AG20443 (cell line): Measurements from ENCODE around the gene FAAP100.

Source experiments
- DNase-seq: peaks from one replicate; pipeline ENCODE4 v3.0.0; 2012; ENCODE audit warnings: low spot score, mixed read lengths

FAAP100 gene

DNA sequence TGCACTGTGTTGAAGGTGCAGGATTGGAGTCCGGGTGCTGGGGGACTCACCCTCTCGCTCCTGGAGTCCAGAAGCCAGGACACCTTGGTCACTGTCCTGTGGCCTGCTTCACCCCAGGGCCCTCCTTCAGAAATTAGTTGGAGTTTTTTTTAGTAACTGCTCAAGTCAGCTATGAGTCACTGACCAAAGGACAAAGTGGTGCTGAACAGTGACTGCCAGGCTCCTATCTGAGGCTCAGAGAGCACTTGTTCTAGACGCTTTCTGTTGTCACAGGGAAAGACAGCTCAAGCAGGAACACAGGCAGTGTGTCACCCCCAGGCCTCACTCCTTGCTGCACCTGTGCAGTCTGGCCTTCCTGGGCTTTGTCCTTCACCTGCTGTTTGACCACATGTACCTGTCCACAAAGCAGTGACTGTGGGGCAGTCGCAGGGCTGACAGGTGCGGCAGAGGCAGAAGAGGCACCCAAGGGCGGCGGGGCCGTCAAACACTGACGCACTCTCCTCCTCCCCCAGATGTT lies 4.1 kb upstream of the FAAP100 start:
- DNase-seq, result peak; percentile 67

GRCh38 chr17:81553616-81554181 lies 1.5 kb upstream of the FAAP100 start:
- DNase-seq, result peak; percentile 82

DNA sequence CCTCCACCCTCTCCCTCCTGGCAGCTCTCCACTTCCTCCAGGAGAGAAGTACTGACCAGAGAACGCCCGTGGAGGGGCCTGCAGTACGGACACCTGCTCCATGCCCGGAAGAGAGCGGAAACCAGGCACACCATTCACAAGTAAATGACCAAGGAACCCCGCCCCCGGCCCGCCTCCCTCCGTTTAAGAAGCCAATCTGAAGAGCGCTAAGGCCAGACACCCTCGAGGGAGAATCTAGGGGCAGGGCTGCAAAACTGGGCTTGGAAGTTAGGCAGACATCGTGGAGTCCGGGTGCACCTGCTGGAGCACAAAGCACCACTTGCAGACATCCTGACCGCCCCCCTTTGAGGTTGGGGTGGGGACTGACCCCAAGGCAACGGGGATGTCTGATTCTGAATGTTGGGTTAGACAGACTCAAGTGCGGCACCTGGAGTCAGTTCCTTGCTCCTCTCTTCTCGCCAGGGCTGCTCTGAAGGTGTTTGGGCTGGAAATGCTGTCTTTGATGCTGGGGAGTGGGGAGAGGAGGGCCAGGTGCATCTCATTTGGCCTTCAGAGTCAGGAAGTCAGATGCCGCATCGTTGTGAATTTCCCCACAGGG lies 964 bp upstream of the FAAP100 start:
- DNase-seq, result peak; percentile 79

- peak; percentile 56 for DNase-seq
These were observed 502 bp downstream of the FAAP100 start for GRCh38 chr17:81551458-81552243.

GRCh38 chr17:81550830-81551457 lies 1.2 kb downstream of the FAAP100 start:
- DNase-seq, result no peak

GRCh38 chr17:81550285-81550684 lies 1.9 kb downstream of the FAAP100 start:
- DNase-seq, result no peak

- no peak for DNase-seq
These were observed 2.3 kb downstream of the FAAP100 start for GRCh38 chr17:81549826-81550225.

DNA sequence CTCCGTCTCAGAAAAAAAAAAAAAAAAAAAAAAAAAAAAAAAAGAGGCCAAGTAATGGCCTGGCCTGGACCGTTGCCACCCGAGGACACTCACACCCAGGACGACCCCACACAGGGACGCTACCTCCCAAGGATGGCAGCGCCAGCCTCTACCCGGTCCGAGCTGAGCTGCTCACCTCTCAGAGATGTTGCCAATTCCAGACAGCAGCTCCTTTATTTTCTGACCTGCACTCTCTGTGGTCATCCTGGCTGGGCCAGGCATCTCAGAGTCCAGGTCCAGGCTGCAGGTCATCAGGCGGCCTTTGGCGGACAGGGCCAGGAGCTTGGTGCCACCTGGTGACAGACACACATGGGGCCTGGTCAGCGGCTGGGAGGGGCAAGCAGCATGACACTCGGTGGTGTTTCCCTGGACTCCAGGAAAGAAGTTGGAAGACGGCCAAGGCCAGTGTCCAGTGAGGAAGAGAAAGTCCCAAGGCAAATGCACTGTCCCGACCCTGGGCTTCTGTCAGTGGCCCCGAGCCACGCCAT lies 3.1 kb downstream of the FAAP100 start:
- no peak for DNase-seq

DNA sequence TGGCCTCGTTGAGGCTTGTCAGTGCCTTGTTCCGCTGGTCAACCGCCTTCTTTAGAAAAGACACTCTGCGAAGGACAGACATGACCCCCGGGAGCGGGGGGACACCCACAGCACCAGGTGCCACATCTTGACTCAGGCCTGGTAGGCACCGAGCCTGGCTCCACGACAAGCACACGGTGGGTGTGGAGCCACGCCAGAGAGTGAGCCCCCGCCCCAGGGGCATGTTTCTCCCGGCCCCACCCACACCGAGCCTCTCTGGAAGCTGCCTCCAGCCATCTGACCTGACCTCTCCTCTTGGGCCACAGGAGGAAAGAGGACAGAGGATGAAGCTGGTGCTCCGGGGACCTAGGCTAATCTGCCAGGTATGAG lies 4.6 kb downstream of the FAAP100 start:
- no peak for DNase-seq

- no peak for DNase-seq
These were observed 5.1 kb downstream of the FAAP100 start for GRCh38 chr17:81546906-81547613.

- no peak for DNase-seq
These were observed 6.8 kb downstream of the FAAP100 start for GRCh38 chr17:81545160-81545949.

GRCh38 chr17:81544281-81544974 lies 7.7 kb downstream of the FAAP100 start:
- DNase-seq, result no peak

- no peak for DNase-seq
These were observed 8.4 kb downstream of the FAAP100 start for GRCh38 chr17:81543756-81544155.

- no peak for DNase-seq
These were observed 8.8 kb downstream of the FAAP100 start for GRCh38 chr17:81543339-81543675.

DNA sequence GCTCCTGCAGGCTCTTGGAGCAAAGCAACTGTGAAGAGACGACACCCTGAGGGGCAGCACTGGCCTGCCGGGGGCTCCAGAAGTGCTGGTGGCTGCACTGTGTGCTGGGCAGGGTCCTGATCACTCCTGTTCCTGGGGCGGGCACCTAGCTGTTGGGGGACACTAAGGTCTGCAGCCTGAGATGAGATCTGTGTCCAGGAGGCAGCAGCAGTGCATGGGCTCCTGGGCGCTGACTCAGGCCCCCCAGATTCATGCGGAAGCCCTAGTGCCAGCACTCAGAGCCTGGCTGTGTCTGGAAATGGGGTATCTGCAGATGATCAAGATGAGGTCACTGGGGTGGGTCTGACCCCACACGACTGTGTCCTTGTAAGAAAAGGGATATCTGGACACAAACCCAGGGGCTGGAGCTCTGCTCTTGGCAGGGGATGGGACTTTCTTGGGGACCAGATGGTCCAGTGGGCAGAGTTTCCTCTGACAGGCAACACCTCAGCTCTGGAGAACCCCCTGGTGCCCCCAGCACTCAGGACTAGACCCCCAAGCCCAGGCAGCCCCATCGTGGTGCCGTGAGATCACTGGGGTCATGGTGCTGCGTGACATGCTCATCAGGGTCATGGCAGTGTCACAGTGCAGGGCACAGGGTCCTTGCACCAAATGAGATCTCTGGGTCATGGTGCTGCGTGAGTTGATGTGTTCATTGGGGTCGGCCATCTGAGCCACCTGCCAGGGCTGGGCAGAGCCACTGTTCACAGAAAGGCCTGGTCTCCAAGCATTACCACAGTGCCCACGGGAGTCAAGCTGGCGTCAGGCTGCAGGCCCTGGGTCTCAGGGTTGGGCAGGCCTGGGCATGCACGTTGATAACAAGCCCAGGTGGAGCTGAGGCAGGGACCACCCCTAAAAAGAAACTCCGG lies 9.5 kb downstream of the FAAP100 start:
- no peak for DNase-seq

DNA sequence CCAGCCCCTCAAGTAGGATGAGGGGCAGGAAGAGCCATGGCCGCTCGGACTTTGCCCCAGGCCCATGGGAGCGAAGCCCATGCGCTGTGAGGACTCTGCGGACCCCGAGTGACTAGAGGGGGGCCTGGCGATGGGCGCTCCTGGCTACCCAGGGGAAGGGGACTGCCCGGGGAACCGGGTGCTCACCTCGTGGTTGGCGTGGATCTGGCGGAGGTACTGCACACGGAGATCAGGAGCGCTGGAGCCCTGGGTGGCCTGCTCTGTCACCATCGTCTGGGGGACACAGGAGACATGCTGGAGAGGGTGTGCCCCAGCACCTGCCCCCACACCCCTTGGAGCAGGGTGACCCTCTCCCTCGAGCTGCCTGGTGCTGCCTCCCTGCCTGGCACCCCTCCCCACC lies 11.0 kb downstream of the FAAP100 start:
- DNase-seq, result no peak

DNA sequence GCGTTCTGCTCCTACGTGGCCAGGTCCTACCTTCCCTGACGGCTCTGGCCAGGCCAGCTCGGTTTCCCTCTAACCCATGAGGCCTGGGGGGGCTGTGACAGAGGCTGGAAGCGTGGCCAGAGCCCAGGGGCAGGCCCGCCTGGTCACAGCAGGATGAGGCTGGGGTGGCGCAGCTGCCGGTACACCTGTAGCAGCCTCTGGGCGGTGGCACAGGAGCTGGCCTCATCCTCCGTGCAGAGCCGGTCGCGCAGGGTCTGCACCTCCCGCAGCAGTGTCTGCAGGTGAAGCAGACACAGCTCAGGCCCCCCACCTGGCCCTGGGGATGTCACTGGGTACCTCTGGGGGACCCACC lies 11.5 kb downstream of the FAAP100 start:
- no peak for DNase-seq

- no peak for DNase-seq
These were observed 12.0 kb downstream of the FAAP100 start for GRCh38 chr17:81539961-81540675.

GRCh38 chr17:81539571-81539900 lies 12.6 kb downstream of the FAAP100 start:
- DNase-seq, result no peak
